ENCODE results near the gene RGS3. TPM values are rescaled to one million over a fixed set of nuclear protein-coding genes. Genes with fewer than 3 reads are reported as not detected.
A peak's percentile ranks its signal among the peaks of the same experiment; 100 is the strongest.

RGS3 gene
- total RNA-seq, 1 donor from 2014 or later: 92.5 TPM

GRCh38 chr9:113633782-113634595, 170.5 kb downstream of the RGS3 start:
- H3K4me2 ChIP-seq (ENCODE audit: low read length): peak overlapping the region; percentile 60
- H3K9me3 Mint-ChIP-seq (ENCODE audit: unreplicated experiment): peaks cover 5% of the 10 kb centered on the region
- peak overlapping the region; percentile 60 for H3K9ac ChIP-seq (ENCODE audit: low read length)
- H3K9me3 ChIP-seq (ENCODE audit: insufficient read depth, low read depth, low read length): no peaks in the 10 kb centered on the region
- peaks cover 37% of the 10 kb centered on the region for H3K4me1 ChIP-seq (ENCODE audit: insufficient read depth, low read length)
- DNase-seq (ENCODE audit: low read depth) (no peak), FAIRE-seq (no peak)
- H3K4me3 Mint-ChIP-seq (ENCODE audit: unreplicated experiment): peak overlapping the region; percentile 58
- H2AFZ ChIP-seq (ENCODE audit: low read depth, low read length): peak overlapping the region; percentile 26
- peak overlapping the region; percentile 50 for H3K27ac ChIP-seq (ENCODE audit: low read depth, low read length)
- H3K27me3 Mint-ChIP-seq (ENCODE audit: low read depth, unreplicated experiment): no peaks in the 10 kb centered on the region
- peaks cover 40% of the 10 kb centered on the region for H3K4me1 Mint-ChIP-seq (ENCODE audit: low read depth, unreplicated experiment)
- no peaks in the 10 kb centered on the region for H3K27me3 ChIP-seq (ENCODE audit: insufficient read depth, low read length)
- no peak overlapping the region for H3K4me3 ChIP-seq (ENCODE audit: insufficient read depth, low read depth, low read length)
- no peaks in the 10 kb centered on the region for H3K79me2 ChIP-seq (ENCODE audit: insufficient read depth, low read length)
- TF ChIP-seq CTCF (IDR thresholded peaks at IDR 0.05; ENCODE audit: insufficient read depth, low read depth, low read length) (no peak), EZH2 (IDR thresholded peaks at IDR 0.05; ENCODE audit: insufficient read depth, low read length) (peak; percentile 38)
- H3K36me3 Mint-ChIP-seq (ENCODE audit: low read depth, unreplicated experiment): no peaks in the 10 kb centered on the region
- H4K20me1 ChIP-seq (ENCODE audit: insufficient read depth, low read length): no peaks in the 10 kb centered on the region
- H3K27ac Mint-ChIP-seq (ENCODE audit: unreplicated experiment): peak overlapping the region; percentile 58
- H3K36me3 ChIP-seq (ENCODE audit: insufficient read depth, low read length): no peaks in the 10 kb centered on the region

- H3K9me3 ChIP-seq (ENCODE audit: insufficient read depth, low read depth, low read length): no peaks in the 10 kb centered on the region
- FAIRE-seq (no peak), DNase-seq (ENCODE audit: low read depth) (no peak)
- peaks cover 40% of the 10 kb centered on the region for H3K4me1 Mint-ChIP-seq (ENCODE audit: low read depth, unreplicated experiment)
- H3K4me3 Mint-ChIP-seq (ENCODE audit: unreplicated experiment): peak overlapping the region; percentile 23
- no peaks in the 10 kb centered on the region for H3K79me2 ChIP-seq (ENCODE audit: insufficient read depth, low read length)
- H3K4me3 ChIP-seq (ENCODE audit: insufficient read depth, low read depth, low read length): no peak overlapping the region
- H3K4me1 ChIP-seq (ENCODE audit: insufficient read depth, low read length): peaks cover 37% of the 10 kb centered on the region
- peak overlapping the region; percentile 60 for H3K4me2 ChIP-seq (ENCODE audit: low read length)
- peak overlapping the region; percentile 60 for H3K9ac ChIP-seq (ENCODE audit: low read length)
- H3K27me3 ChIP-seq (ENCODE audit: insufficient read depth, low read length): no peaks in the 10 kb centered on the region
- no peaks in the 10 kb centered on the region for H3K27me3 Mint-ChIP-seq (ENCODE audit: low read depth, unreplicated experiment)
- no peaks in the 10 kb centered on the region for H3K36me3 Mint-ChIP-seq (ENCODE audit: low read depth, unreplicated experiment)
- no peaks in the 10 kb centered on the region for H4K20me1 ChIP-seq (ENCODE audit: insufficient read depth, low read length)
- H2AFZ ChIP-seq (ENCODE audit: low read depth, low read length): peak overlapping the region; percentile 26
- peak overlapping the region; percentile 50 for H3K27ac ChIP-seq (ENCODE audit: low read depth, low read length)
- H3K9me3 Mint-ChIP-seq (ENCODE audit: unreplicated experiment): peaks cover 5% of the 10 kb centered on the region
- no peaks in the 10 kb centered on the region for H3K36me3 ChIP-seq (ENCODE audit: insufficient read depth, low read length)
- H3K27ac Mint-ChIP-seq (ENCODE audit: unreplicated experiment): peak overlapping the region; percentile 58
- no peak for TF ChIP-seq CTCF (IDR thresholded peaks at IDR 0.05; ENCODE audit: insufficient read depth, low read depth, low read length)
- TF ChIP-seq EZH2 (IDR thresholded peaks at IDR 0.05; ENCODE audit: insufficient read depth, low read length): no peak
Measured at GRCh38 chr9:113634596-113635515, 171.3 kb downstream of the RGS3 start.

Measured in astrocyte (in vitro differentiated cells and primary cell).